ENCODE results near the gene DMWD.
"Not testable (repeated sequence)": the region's sequence is repeated elsewhere in the genome, so short reads cannot be mapped to it uniquely, and the experiment has no call there.

DMWD gene

DNA sequence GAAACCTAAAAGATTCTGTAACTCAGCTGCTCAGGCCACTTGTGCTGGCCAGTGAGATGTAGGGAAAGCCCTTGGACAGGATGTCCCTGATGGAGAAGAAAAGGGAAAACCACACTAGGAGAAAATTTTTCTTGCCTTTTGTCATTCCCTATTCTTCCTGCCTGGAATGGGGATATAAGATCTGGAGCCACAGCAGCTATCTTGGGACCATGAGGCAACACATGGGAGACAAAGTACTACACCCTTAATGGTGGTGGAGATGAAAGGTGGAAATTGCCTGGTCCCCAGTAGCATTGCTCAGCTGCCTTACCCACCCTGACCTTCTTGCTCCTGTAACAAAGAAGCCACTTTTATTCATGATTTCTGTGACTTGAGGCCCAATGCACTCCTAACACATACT lies 13.1 kb upstream of the DMWD start:
- TF ChIP-seq, protein P1, sequence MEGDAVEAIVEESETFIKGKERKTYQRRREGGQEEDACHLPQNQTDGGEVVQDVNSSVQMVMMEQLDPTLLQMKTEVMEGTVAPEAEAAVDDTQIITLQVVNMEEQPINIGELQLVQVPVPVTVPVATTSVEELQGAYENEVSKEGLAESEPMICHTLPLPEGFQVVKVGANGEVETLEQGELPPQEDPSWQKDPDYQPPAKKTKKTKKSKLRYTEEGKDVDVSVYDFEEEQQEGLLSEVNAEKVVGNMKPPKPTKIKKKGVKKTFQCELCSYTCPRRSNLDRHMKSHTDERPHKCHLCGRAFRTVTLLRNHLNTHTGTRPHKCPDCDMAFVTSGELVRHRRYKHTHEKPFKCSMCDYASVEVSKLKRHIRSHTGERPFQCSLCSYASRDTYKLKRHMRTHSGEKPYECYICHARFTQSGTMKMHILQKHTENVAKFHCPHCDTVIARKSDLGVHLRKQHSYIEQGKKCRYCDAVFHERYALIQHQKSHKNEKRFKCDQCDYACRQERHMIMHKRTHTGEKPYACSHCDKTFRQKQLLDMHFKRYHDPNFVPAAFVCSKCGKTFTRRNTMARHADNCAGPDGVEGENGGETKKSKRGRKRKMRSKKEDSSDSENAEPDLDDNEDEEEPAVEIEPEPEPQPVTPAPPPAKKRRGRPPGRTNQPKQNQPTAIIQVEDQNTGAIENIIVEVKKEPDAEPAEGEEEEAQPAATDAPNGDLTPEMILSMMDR (IDR thresholded peaks at IDR 0.05; ENCODE audit: low read depth, low read length), result no peak
- H3K4me3 ChIP-seq (ENCODE audit: low read depth, low read length), result no peak overlapping the region

DNA sequence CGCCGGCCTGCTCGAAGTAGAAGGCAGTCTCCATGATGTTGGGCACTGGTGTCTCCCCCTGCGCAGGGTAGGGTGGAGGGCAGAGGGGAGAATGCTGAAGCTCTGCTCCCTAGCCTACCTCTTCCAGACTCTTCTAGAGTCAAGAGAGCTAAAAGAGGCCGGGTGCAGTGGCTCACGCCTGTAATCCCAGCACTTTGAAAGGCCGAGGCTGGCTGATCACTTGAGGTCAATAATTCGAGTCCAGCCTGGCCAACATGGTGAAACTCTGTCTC lies 12.2 kb upstream of the DMWD start:
- TF ChIP-seq, protein P1 (IDR thresholded peaks at IDR 0.05; ENCODE audit: low read depth, low read length), result no peak
- H3K4me3 ChIP-seq (ENCODE audit: low read depth, low read length), result no peak overlapping the region

- TF ChIP-seq, protein P1 (IDR thresholded peaks at IDR 0.05; ENCODE audit: low read depth, low read length), result no peak
- no peak overlapping the region for H3K4me3 ChIP-seq (ENCODE audit: low read depth, low read length)
Measured at GRCh38 chr19:45804140-45804958, 11.7 kb upstream of the DMWD start.

- no peak overlapping the region for H3K4me3 ChIP-seq (ENCODE audit: low read depth, low read length)
- TF ChIP-seq, protein P1 (IDR thresholded peaks at IDR 0.05; ENCODE audit: low read depth, low read length), result no peak
Measured at GRCh38 chr19:45801603-45802175, 9.0 kb upstream of the DMWD start.

DNA sequence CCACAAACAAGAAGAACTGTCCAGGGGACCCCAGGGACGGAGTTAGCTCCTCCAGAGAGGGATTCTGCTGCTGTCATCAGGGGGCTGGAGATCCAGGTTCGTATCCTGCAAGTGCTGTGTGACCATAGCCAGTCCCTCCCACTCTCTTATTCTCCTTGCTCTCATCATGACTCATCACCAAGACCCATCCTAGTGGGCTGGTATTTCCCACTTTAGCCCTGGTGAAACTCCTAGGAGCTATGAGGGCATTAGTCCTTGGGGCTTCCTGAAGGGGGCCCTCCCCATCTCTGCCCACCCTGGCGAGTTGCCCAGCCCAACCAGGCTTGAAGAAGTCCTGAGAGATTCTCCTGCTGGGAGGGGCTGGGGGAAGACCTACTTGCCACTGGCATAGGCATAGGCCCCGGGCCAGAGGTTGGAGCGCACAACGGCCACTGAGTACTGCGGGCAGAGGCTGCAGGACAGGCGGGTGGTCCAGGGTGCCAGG lies 7.5 kb upstream of the DMWD start:
- TF ChIP-seq, protein P1 (IDR thresholded peaks at IDR 0.05; ENCODE audit: low read depth, low read length), result no peak

DNA sequence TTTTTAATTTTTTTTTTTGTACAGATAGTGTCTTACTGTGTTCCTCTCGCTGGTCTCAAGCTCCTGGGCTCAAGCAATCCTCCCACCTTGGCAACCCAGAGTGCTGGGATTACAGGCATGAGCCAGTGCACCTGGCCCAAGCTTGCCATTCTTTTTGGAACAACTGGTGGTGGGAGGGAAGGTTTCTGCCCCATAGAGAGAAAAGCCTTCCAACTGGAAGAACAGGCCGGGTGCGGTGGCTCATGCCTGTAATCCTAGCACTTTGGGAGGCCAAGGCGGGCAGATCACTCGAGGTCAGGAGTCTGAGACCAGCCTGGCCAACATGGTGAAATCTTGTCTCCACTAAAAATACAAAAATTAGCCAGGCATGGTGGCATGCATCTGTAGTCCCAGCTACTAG lies 6.9 kb upstream of the DMWD start:
- H3K4me3 ChIP-seq (ENCODE audit: low read depth, low read length), result not testable (repeated sequence)

More for the DNA sequence above, 7.5 kb upstream of the DMWD start:
- no peak overlapping the region for H3K4me3 ChIP-seq (ENCODE audit: low read depth, low read length)

DNA sequence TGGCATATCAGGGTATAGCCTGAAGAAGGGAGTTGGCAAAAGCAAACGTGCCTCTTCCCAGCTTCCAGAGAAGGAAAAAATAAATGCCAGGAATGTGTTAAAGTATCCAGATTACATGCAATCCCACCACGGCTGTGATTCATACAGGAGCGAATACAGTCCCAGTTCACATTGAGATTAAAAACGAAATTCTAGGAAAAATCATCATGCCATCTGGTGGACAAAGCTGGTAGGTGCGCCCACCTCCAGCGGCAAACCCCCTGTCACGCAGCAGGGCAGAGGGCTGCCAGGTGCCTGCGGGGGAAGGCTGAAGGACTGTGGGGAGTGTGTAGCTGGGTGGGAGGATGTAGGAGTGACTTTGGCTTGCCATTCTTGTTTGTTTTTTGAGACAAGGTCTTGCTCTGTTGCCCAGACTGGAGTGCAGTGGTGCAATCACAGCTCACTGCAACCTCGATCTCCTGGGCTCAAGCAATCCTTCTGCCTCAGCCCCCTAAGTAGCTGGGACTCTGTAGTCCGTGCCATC lies 6.4 kb upstream of the DMWD start:
- no peak overlapping the region for H3K4me3 ChIP-seq (ENCODE audit: low read depth, low read length)

More for the DNA sequence above, 6.4 kb upstream of the DMWD start:
- TF ChIP-seq, protein P1 (IDR thresholded peaks at IDR 0.05; ENCODE audit: low read depth, low read length), result peak; percentile 72
